C4-2B (cell line): Measurements from ENCODE around the gene IFI30.

Source experiments
- ZFX ChIP-seq: fragments of 450-650 bp; IDR thresholded peaks from 2 replicates; pipeline ENCODE4 v1.6.1; 2017
- TF ChIP-seq, protein P1 (sequence below): fragments of 450-650 bp; conservative IDR thresholded peaks from 2 replicates; pipeline ENCODE4 v1.5.1; 2017; ENCODE audit warnings: mild to moderate bottlenecking

DNA sequence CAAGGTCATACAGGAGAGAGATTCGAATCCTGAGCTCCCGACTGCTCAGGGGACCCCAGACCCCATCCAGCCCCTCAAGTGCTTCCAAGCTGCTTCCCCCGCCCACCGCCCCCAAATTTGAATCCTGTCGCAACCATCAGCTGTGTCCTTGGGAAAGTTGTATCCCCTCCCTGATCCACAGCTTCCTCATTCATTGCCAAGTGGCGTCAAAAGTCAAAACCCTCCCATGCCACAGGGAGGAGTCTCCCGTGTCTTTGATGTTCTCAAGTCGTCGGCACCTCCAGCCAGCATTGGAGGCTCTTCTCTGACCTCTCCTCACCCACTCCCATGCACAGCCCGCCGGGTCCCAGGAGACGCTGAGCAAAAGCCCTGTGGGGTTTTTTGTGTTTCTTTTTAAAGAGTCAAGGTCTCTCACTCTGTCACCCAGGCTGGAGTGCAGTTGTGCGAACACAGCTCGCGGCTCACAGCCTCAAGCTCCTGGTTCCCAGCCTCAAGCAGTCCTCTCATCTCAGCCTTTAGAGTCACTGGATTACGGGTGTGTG, 2.8 kb upstream of the IFI30 start:
- TF ChIP-seq, protein P1, sequence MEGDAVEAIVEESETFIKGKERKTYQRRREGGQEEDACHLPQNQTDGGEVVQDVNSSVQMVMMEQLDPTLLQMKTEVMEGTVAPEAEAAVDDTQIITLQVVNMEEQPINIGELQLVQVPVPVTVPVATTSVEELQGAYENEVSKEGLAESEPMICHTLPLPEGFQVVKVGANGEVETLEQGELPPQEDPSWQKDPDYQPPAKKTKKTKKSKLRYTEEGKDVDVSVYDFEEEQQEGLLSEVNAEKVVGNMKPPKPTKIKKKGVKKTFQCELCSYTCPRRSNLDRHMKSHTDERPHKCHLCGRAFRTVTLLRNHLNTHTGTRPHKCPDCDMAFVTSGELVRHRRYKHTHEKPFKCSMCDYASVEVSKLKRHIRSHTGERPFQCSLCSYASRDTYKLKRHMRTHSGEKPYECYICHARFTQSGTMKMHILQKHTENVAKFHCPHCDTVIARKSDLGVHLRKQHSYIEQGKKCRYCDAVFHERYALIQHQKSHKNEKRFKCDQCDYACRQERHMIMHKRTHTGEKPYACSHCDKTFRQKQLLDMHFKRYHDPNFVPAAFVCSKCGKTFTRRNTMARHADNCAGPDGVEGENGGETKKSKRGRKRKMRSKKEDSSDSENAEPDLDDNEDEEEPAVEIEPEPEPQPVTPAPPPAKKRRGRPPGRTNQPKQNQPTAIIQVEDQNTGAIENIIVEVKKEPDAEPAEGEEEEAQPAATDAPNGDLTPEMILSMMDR, result no peak
- TF ChIP-seq ZFX, result no peak
